ENCODE measurements around the gene IRF7. TPM values are rescaled to one million over a fixed set of nuclear protein-coding genes. Genes with fewer than 3 reads are reported as not detected.

The IRF7 gene
- total and polyA plus RNA-seq, 2 of the 4 experiments (the other 2 are of a cell fraction): 1.6 to 4.5 TPM

DNA sequence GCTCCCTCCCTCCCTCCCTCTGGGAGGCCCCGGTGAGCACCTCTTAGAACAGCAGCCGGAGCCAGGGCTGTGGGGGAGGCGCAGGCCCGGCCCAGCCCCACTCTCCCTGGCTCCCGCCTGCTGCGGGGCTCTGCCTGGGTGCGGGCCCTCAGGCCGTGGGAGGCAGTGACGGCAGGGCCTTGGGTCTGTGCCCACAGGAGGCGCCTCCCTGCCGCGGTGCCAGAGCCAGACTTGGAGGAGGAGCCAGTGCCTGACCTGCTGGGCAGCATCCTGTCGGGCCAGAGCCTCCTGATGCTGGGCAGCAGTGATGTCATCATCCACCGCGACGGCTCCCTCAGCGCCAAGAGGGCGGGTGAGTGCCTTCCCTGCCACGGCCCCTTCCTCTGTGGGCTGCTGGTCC, 9.5 kb downstream of the IRF7 start:
- Histone ChIP-seq H3K9ac (ENCODE audit: low read depth, low read length) (no peak overlapping the region), H2BK120ac (ENCODE audit: low read depth, low read length) (no peak overlapping the region), H3K27ac (ENCODE audit: insufficient read depth, low read length) (no peak overlapping the region), H3K14ac (replicated peaks; ENCODE audit: low read depth, low read length) (no peak overlapping the region), H3K4me3 (ENCODE audit: insufficient read depth, low read depth, low read length) (no peak overlapping the region), H4K91ac (ENCODE audit: insufficient read depth, low read depth, low read length) (no peak overlapping the region), H3K4ac (ENCODE audit: low read depth, low read length) (no peak overlapping the region), H4K8ac (ENCODE audit: low read depth in 2 of 2, low read length in 2 of 2) (no peak overlapping the region), H3K4me1 (ENCODE audit: control insufficient read depth, insufficient read depth, low read length) (no peaks in the 10 kb centered on the region), H2AFZ (replicated peaks; ENCODE audit: low read length, poor library complexity) (no peak overlapping the region), H2BK5ac (ENCODE audit: low read depth, low read length, poor library complexity, severe bottlenecking) (no peak overlapping the region), H2AK5ac (ENCODE audit: low read depth, low read length) (no peak overlapping the region), H3K36me3 (ENCODE audit: control insufficient read depth, insufficient read depth, low read length) (peaks cover 85% of the 10 kb centered on the region), H3K56ac (ENCODE audit: extremely low read depth, insufficient read depth, low read length) (no peak overlapping the region), H4K5ac (ENCODE audit: low read depth, low read length) (no peak overlapping the region), H3K9me1 (ENCODE audit: insufficient read depth, low read length) (no peaks in the 10 kb centered on the region), H3K18ac (ENCODE audit: low read depth, low read length) (no peak overlapping the region), H4K20me1 (ENCODE audit: insufficient read depth, low read length) (peaks cover 7% of the 10 kb centered on the region), H2BK20ac (ENCODE audit: low read depth, low read length) (no peak overlapping the region), H2AK9ac (replicated peaks; ENCODE audit: low read depth, low read length, poor library complexity) (no peak overlapping the region), H3K79me1 (ENCODE audit: low read depth in 1 of 2, low read length in 2 of 2) (peaks cover 4 to 25% of the 10 kb centered on the region in 2 experiments; a peak in 3 of 4 replicates), H2BK15ac (ENCODE audit: low read depth, low read length) (no peak overlapping the region), H3K9me3 (ENCODE audit: control insufficient read depth, insufficient read depth, low read length) (no peaks in the 10 kb centered on the region), H3K4me2 (ENCODE audit: low read depth, low read length) (no peak overlapping the region), H3K23ac (ENCODE audit: low read depth, low read length) (no peak overlapping the region), H3K27me3 (ENCODE audit: control insufficient read depth, insufficient read depth, low read length) (no peaks in the 10 kb centered on the region)
- BruUV-seq (replicated peaks): no TSS peak
- no peak for ATAC-seq (ENCODE audit: low read depth)
- ChIA-PET POLR2A (ENCODE audit: unreplicated experiment) (no interaction called here), CTCF (no interaction called here)
- TF ChIP-seq, protein P1, sequence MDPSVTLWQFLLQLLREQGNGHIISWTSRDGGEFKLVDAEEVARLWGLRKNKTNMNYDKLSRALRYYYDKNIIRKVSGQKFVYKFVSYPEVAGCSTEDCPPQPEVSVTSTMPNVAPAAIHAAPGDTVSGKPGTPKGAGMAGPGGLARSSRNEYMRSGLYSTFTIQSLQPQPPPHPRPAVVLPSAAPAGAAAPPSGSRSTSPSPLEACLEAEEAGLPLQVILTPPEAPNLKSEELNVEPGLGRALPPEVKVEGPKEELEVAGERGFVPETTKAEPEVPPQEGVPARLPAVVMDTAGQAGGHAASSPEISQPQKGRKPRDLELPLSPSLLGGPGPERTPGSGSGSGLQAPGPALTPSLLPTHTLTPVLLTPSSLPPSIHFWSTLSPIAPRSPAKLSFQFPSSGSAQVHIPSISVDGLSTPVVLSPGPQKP (IDR thresholded peaks at IDR 0.05; ENCODE audit: borderline replicate concordance, low read depth, low read length): no peak
- TF ChIP-seq, protein P2, sequence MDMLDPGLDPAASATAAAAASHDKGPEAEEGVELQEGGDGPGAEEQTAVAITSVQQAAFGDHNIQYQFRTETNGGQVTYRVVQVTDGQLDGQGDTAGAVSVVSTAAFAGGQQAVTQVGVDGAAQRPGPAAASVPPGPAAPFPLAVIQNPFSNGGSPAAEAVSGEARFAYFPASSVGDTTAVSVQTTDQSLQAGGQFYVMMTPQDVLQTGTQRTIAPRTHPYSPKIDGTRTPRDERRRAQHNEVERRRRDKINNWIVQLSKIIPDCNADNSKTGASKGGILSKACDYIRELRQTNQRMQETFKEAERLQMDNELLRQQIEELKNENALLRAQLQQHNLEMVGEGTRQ (IDR thresholded peaks at IDR 0.05; ENCODE audit: low read depth, low read length): no peak
- no peak for TF ChIP-seq CEBPB (IDR thresholded peaks at IDR 0.05; ENCODE audit: low read depth, low read length)
- no peak for TF ChIP-seq RAD21 (IDR thresholded peaks at IDR 0.05; ENCODE audit: low read length)
- TF ChIP-seq RCOR1 (IDR thresholded peaks at IDR 0.05; ENCODE audit: insufficient replicate concordance, low read length): no peak
- dilution Hi-C loops (cut with HindIII; ENCODE audit: low sequenced_read_pairs, unreplicated experiment): no loop called here
- intact Hi-C loops (cut with micrococcal nuclease): no loop called here
- in situ Hi-C loops (cut with MboI; ENCODE audit: low sequenced_read_pairs): no loop called here
- WGBS, 2 experiments (ENCODE audit: extremely low coverage in 2 of 2, insufficient read length in 1 of 2): 67% methylated on average over 5 of the region's 19 CpGs; no CpG with 5 or more reads in 1 of the 2 experiments
- DNase-seq: no peak
